Activated CD4-positive, alpha-beta T cell treated with anti-CD3 and anti-CD28 coated beads, Interleukin-2, amount 50 U/mL, for 1 hour (primary cell): ENCODE results near the gene PSMB2.

Experiments used
- DNase-seq: peaks from one replicate; pipeline ENCODE4 v3.0.0-alpha.2; 2020

Gene PSMB2

GRCh38 chr1:35555601-35556477 is 85.5 kb downstream of the PSMB2 start:
- DNase-seq, result no peak

- DNase-seq, result no peak
These were observed 86.1 kb downstream of the PSMB2 start for GRCh38 chr1:35555212-35555584.

- no peak for DNase-seq
These were observed 86.8 kb downstream of the PSMB2 start for GRCh38 chr1:35554266-35555211.

GRCh38 chr1:35553851-35554250 is 87.5 kb downstream of the PSMB2 start:
- no peak for DNase-seq
